Measurements from ENCODE around the gene FNDC3B. TPM values are rescaled to one million over a fixed set of nuclear protein-coding genes. Genes with fewer than 3 reads are reported as not detected.

Gene FNDC3B
- total RNA-seq, 1 donor from 2014 or later, result 79.2 TPM

DNA sequence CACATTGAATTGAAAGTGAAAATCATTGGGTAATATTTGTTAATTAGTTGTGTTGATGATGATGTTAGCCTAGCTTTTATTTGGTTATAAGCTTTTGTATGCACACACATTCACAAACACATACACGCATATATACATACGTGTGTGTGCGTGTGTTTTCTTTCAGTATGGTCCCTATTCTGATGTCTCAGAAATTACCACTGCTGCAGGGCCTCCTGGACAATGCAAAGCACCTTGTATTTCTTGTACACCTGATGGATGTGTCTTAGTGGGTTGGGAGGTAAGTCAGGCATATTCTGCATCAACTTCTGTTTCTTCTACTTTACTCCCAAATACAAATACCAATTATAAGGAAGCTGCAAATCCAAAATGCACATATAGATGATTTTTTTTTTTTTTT lies 306.8 kb downstream of the FNDC3B start:
- no peaks in the 10 kb centered on the region for H3K27me3 Mint-ChIP-seq
- peaks cover 11% of the 10 kb centered on the region for H3K36me3 Mint-ChIP-seq
- no peak overlapping the region for H3K27ac Mint-ChIP-seq
- no peak overlapping the region for H3K4me3 Mint-ChIP-seq
- H3K4me1 Mint-ChIP-seq (ENCODE audit: unreplicated experiment), result no peaks in the 10 kb centered on the region
- TF ChIP-seq, protein P1, sequence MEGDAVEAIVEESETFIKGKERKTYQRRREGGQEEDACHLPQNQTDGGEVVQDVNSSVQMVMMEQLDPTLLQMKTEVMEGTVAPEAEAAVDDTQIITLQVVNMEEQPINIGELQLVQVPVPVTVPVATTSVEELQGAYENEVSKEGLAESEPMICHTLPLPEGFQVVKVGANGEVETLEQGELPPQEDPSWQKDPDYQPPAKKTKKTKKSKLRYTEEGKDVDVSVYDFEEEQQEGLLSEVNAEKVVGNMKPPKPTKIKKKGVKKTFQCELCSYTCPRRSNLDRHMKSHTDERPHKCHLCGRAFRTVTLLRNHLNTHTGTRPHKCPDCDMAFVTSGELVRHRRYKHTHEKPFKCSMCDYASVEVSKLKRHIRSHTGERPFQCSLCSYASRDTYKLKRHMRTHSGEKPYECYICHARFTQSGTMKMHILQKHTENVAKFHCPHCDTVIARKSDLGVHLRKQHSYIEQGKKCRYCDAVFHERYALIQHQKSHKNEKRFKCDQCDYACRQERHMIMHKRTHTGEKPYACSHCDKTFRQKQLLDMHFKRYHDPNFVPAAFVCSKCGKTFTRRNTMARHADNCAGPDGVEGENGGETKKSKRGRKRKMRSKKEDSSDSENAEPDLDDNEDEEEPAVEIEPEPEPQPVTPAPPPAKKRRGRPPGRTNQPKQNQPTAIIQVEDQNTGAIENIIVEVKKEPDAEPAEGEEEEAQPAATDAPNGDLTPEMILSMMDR (conservative IDR thresholded peaks at IDR 0.05), result no peak
- no peaks in the 10 kb centered on the region for H3K9me3 Mint-ChIP-seq
- no peak for DNase-seq (ENCODE audit: extremely low spot score, unreplicated experiment)

DNA sequence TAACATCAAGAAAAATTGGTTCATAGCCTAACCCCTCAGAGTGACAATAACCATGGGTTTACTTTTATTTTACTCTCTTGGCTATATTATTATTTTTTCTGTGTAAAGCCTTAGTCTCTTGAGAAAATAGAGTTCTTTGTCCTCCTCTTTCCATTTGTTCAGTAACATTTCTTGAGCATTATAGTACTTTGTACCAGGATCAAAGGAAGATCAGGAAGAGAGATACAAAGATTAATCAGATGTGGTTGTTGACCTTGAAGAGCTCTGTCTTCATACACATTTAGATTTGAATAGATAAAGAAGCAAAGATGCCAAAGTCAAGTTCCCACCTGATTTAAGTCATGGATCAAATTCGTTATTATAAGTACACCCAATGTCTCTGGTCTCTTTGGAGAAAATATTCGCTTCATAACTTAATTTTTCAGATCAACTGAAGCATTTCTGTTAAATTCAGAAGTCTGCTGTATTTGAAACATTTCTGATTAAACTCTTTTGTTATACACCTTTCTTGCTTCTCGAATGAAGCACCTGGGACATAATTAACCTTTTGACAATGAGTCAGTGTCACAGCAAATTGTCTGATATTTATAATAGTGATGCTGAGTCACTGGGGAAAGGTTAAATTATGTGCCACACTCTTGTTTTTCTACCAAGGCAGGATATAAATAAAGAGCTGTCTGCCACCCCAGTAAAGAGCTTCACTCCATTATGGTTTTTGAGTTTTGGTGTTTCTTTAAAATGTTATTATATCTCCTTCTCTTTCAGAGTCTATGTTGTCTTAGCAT lies 308.7 kb downstream of the FNDC3B start:
- Mint-ChIP-seq H3K36me3 (peaks cover 22% of the 10 kb centered on the region), H3K9me3 (no peaks in the 10 kb centered on the region), H3K27ac (no peak overlapping the region), H3K4me1 (ENCODE audit: unreplicated experiment) (no peaks in the 10 kb centered on the region), H3K4me3 (no peak overlapping the region), H3K27me3 (no peaks in the 10 kb centered on the region)
- TF ChIP-seq, protein P1 (conservative IDR thresholded peaks at IDR 0.05), result no peak
- no peak for DNase-seq (ENCODE audit: extremely low spot score, unreplicated experiment)

DNA sequence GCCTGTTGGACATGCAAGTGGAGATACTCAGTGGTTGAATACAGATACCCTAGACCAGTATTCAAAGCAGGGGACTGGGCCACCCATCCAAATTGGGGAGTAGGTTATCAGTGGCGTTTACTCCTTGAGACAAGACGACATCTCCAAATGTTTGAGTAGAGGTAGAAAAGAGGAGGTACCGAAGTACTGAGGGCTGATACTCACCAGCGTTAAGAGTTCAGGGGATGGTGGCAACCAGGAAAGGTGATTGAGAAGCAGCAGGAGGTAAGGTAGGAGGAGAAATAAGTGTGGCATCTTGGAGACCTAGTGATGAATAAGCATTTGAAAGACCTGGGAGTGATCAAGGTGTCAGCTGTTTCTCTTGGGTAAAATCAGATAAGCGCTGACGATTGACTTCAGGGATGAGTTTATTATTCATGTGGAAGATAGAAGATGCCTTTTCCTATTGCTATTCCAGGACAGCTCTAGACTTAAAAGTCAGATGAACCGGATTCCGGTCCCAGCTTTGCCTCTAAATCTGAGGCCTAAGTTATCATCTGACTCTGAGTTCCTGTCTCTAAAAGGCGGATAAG lies 312.6 kb downstream of the FNDC3B start:
- no peak overlapping the region for H3K27ac Mint-ChIP-seq
- no peak overlapping the region for H3K4me3 Mint-ChIP-seq
- peaks cover 8% of the 10 kb centered on the region for H3K4me1 Mint-ChIP-seq (ENCODE audit: unreplicated experiment)
- DNase-seq (ENCODE audit: extremely low spot score, unreplicated experiment), result no peak
- no peaks in the 10 kb centered on the region for H3K27me3 Mint-ChIP-seq
- TF ChIP-seq, protein P1 (conservative IDR thresholded peaks at IDR 0.05), result no peak
- no peaks in the 10 kb centered on the region for H3K9me3 Mint-ChIP-seq
- peaks cover 24% of the 10 kb centered on the region for H3K36me3 Mint-ChIP-seq

DNA sequence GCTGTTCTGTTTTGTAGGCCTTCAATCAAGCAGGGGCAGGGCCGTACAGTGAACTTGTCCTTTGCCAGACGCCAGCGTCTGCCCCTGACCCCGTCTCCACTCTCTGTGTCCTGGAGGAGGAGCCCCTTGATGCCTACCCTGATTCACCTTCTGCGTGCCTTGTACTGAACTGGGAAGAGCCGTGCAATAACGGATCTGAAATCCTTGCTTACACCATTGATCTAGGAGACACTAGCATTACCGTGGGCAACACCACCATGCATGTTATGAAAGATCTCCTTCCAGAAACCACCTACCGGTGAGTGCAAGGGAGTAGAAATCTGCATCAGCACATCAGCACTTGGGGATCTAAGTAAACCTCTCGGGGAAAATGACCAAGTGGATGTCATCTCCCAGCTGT lies 313.4 kb downstream of the FNDC3B start:
- Mint-ChIP-seq H3K36me3 (peaks cover 27% of the 10 kb centered on the region), H3K9me3 (no peaks in the 10 kb centered on the region), H3K4me1 (ENCODE audit: unreplicated experiment) (peaks cover 8% of the 10 kb centered on the region), H3K4me3 (no peak overlapping the region), H3K27me3 (no peaks in the 10 kb centered on the region), H3K27ac (no peak overlapping the region)
- no peak for DNase-seq (ENCODE audit: extremely low spot score, unreplicated experiment)
- TF ChIP-seq, protein P1 (conservative IDR thresholded peaks at IDR 0.05), result no peak

DNA sequence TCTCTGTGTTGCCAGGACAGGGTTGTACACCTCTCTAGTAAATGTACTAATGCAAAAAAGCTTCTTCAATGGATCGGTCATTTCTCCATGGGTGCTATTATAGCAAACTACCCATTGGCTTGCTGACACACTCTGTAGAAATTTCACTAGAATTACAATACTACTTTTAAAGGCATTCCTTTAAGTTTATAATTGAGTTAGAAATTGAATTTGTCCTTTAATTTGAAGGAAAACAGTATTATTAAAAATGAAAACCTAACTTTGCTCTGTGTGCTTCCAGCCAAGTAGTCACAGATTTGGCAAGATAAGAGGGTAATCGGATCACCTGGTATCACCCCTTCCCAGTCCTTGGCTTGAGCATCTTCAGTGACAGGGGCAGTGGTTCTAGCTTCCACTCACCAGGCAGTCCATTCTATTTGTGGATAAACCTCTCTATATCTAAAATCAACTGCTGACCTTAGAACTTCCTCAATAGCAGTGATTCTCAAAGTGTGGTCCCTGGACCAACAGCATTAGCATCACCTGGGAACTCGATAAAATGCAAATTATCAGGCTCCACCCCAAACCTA lies 315.6 kb downstream of the FNDC3B start:
- Mint-ChIP-seq H3K9me3 (no peaks in the 10 kb centered on the region), H3K27ac (no peak overlapping the region), H3K36me3 (peaks cover 37% of the 10 kb centered on the region), H3K4me3 (no peak overlapping the region), H3K27me3 (no peaks in the 10 kb centered on the region), H3K4me1 (ENCODE audit: unreplicated experiment) (peaks cover 8% of the 10 kb centered on the region)
- no peak for DNase-seq (ENCODE audit: extremely low spot score, unreplicated experiment)
- TF ChIP-seq, protein P1 (conservative IDR thresholded peaks at IDR 0.05), result no peak

Measured in type B pancreatic cell (in vitro differentiated cells).